Measurements from ENCODE around the gene FOXO3.

GRCh38 chr6:108584323-108584722, 23.6 kb downstream of the FOXO3 start:
- TF ChIP-seq CTCF (IDR thresholded peaks at IDR 0.05) (no peak), POLR2A (IDR thresholded peaks at IDR 0.05) (no peak), EP300 (IDR thresholded peaks at IDR 0.05) (no peak)
